Measurements from ENCODE around the gene DESI1.

Gene DESI1

DNA sequence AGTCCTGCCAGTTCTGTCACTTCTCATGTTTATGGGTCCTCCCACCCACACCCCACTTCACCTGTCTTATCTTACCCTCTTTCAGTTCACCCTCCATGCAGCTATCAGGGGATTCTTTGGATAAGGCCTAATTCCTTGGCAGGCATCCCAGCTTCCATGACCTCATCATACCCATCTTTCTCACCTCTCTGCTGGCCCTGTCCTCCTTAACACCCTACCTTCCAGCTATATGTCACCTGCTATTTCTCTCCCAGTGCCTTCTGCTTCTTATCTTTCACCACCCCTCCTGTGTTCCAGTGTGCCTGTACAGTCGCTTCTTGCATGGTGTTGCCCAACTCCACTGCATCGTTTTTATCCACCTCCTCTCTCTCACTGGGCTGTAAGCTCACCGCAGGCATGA is 39.6 kb upstream of the DESI1 start:
- no peak overlapping the region for H3K27ac ChIP-seq
- TF ChIP-seq, protein P1, sequence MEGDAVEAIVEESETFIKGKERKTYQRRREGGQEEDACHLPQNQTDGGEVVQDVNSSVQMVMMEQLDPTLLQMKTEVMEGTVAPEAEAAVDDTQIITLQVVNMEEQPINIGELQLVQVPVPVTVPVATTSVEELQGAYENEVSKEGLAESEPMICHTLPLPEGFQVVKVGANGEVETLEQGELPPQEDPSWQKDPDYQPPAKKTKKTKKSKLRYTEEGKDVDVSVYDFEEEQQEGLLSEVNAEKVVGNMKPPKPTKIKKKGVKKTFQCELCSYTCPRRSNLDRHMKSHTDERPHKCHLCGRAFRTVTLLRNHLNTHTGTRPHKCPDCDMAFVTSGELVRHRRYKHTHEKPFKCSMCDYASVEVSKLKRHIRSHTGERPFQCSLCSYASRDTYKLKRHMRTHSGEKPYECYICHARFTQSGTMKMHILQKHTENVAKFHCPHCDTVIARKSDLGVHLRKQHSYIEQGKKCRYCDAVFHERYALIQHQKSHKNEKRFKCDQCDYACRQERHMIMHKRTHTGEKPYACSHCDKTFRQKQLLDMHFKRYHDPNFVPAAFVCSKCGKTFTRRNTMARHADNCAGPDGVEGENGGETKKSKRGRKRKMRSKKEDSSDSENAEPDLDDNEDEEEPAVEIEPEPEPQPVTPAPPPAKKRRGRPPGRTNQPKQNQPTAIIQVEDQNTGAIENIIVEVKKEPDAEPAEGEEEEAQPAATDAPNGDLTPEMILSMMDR (IDR thresholded peaks at IDR 0.05), result no peak
- DNase-seq (ENCODE audit: low spot score), result no peak

DNA sequence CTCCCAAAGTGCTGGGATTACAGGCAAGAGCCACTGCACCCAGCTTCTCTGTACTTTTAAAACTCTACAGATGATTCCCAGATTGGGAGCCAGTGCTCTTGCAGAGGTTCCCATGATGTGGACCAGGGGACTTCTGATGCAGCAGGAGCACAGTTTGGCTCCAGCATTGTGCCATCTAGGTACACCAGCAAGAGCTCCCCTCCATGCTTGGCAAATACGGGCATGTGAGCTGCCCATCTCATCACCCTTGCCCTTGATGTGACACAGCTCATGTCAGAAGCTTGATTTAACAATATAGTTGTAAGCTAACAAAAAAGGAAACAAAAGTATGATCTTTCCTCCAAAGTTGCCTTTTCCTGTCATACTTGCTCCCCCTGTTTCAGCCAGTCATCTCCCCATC is 39.1 kb upstream of the DESI1 start:
- TF ChIP-seq, protein P1 (IDR thresholded peaks at IDR 0.05), result no peak
- Histone ChIP-seq H3K27ac (no peak overlapping the region), H3K4me3 (no peak overlapping the region)
- peak; percentile 24 for DNase-seq (ENCODE audit: low spot score)

More for the DNA sequence above, 39.6 kb upstream of the DESI1 start:
- H3K4me3 ChIP-seq, result no peak overlapping the region

DNA sequence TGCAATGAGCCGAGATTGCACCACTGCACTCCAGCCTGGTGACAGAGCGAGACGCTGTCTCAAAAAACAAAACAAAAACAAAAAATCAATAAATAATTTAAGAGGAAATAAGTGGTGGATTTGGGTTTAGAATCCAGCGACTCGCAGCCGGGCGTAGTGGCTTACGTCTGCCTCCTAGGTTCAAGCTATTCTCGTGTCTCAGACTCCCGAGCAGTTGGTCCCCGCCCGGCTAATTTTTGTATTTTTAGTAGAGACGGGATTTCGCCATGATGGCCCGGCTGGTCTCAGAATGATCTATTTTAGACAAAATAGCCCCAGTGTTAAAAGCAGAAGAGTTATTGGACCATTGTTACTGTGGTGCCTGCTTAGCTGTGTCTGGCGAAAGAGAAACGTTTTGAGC is 38.0 kb upstream of the DESI1 start:
- TF ChIP-seq, protein P1 (IDR thresholded peaks at IDR 0.05), result no peak
- no peak overlapping the region for H3K4me3 ChIP-seq
- no peak for DNase-seq (ENCODE audit: low spot score)
- H3K27ac ChIP-seq, result no peak overlapping the region

DNA sequence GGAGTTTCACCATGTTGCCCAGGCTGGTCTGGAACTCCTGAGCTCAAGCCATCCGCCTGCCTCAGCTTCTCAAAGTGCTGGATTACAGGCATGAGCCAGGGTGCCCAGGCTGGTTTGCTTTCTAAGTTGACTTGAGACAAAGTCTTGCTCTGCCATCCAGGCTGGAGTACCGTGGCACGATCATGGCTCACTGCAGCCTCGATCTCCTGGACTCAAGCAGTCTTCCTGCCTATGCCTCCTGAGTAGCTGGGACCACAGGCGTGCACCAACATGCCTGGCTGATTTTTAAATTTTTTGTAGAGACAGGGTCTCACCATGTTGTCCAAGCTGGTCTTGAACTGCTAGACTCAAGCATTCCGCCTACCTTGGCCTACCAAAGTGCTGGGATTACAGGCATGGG is 36.9 kb upstream of the DESI1 start:
- TF ChIP-seq, protein P1 (IDR thresholded peaks at IDR 0.05), result no peak
- H3K27ac ChIP-seq, result no peak overlapping the region

DNA sequence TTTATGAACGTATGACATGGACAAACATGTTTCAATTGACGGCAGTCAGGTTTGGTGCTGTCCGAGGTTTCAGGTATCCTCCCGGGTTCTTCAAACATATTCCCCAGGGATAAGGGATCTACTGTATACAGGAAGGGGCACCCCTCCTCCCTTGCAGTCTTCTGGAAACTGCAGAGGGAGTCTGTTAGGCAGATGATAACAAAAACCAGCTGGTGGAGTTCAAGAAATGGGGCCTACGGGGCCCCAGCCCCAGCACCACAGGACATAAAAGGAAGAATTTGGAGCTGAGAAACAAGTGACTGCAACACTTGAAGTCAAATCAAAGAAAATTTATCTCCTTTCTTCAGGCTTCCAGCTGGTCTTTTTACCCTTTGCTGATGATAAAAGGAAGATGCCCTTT is 35.7 kb upstream of the DESI1 start:
- peak; percentile 40 for DNase-seq (ENCODE audit: low spot score)
- Histone ChIP-seq H3K27ac (no peak overlapping the region), H3K4me3 (no peak overlapping the region)
- TF ChIP-seq, protein P1 (IDR thresholded peaks at IDR 0.05), result no peak

More for the DNA sequence above, 36.9 kb upstream of the DESI1 start:
- peak; percentile 26 for DNase-seq (ENCODE audit: low spot score)
- no peak overlapping the region for H3K4me3 ChIP-seq

DNA sequence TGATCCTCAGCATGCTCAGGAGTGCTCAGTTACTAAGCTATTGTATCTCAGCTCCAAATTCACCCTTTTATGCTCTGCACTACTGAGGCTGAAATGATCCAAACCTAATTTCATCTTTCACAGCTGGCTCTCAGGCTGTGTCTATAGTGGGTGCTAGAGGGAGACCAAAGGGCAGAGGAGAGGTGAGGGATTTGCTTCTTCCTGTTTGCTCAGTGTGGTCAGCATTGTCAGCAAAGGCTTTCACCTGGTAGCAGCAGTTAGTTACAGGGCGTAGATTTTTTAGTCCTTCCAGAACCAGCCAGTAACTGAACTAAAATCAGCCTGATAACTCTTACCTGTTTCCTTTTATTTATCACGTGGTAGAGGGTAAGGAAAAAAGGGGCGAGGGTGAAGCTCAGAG is 33.5 kb upstream of the DESI1 start:
- TF ChIP-seq, protein P1 (IDR thresholded peaks at IDR 0.05), result no peak
- Histone ChIP-seq H3K4me3 (no peak overlapping the region), H3K27ac (no peak overlapping the region)
- no peak for DNase-seq (ENCODE audit: low spot score)

DNA sequence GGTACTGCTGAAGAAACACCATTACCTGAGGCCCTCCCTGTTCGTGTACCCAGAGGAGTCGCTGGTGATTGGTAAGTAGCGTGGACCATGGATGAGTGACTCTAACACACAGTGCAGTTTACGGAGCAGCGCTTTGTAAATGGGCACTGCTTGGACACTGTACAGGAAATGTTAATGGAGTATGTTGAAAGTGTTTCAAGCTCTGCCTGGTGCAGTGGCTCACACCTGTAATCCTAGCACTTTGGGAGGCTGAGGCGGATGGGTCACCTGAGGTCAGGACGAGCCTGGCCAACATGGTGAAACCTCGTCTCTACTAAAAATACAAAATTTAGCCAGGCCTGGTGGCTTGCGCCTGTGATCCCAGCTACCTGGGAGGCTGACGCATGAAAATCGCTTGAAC is 30.0 kb upstream of the DESI1 start:
- TF ChIP-seq, protein P1 (IDR thresholded peaks at IDR 0.05), result no peak
- H3K4me3 ChIP-seq, result no peak overlapping the region
- no peak for DNase-seq (ENCODE audit: low spot score)
- no peak overlapping the region for H3K27ac ChIP-seq

Data from coronary artery (tissue), 2 donors.